ENCODE data around the gene IFNL4.

DNA sequence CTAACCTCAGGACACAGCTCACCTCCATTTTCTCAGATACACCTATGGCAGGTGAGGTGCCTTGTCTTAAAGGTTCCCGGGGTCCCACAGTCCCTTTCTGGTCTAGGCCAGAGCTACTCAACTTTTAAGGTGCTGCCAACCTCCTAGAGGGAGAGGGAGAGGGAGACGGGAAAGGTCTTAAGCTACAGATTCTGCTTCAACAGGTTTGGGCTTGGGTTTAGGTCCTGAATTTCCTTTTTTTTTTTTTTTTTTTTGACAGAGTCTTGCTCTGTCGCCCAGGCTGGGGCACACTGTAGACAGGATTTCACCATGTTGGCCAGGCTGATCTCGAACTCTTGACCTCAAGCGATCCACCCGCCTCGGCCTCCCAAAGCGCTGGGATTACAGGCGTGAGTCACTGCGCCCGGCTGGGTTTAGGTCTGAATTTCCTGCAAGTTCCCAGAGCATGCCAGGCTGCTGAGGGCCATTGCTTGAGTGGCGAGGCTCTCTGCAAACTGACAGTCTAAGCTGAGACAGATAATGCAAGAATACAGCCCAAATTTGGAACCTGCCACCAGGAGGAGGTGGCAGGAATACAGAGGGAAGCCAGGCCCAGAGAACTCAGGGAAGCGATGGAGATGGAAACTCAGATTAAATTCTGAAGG is 36.8 kb downstream of the IFNL4 start:
- TF ChIP-seq, protein P1, sequence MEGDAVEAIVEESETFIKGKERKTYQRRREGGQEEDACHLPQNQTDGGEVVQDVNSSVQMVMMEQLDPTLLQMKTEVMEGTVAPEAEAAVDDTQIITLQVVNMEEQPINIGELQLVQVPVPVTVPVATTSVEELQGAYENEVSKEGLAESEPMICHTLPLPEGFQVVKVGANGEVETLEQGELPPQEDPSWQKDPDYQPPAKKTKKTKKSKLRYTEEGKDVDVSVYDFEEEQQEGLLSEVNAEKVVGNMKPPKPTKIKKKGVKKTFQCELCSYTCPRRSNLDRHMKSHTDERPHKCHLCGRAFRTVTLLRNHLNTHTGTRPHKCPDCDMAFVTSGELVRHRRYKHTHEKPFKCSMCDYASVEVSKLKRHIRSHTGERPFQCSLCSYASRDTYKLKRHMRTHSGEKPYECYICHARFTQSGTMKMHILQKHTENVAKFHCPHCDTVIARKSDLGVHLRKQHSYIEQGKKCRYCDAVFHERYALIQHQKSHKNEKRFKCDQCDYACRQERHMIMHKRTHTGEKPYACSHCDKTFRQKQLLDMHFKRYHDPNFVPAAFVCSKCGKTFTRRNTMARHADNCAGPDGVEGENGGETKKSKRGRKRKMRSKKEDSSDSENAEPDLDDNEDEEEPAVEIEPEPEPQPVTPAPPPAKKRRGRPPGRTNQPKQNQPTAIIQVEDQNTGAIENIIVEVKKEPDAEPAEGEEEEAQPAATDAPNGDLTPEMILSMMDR (IDR thresholded peaks at IDR 0.05), result no peak
- TF ChIP-seq POLR2A (IDR thresholded peaks at IDR 0.05), result no peak
